Putamen (tissue), 1 donor: ENCODE measurements around the gene CYFIP1.

Experiments
- DNase-seq: peaks from one replicate; pipeline ENCODE4 v3.0.0-alpha.2; 2016; ENCODE audit warnings: low spot score

The CYFIP1 gene

GRCh38 chr15:22949074-22949547 lies 31.1 kb downstream of the CYFIP1 start:
- no peak for DNase-seq

GRCh38 chr15:22948056-22948455 lies 32.1 kb downstream of the CYFIP1 start:
- DNase-seq: no peak

GRCh38 chr15:22947101-22948000 lies 32.8 kb downstream of the CYFIP1 start:
- DNase-seq: no peak

- no peak for DNase-seq
Measured at GRCh38 chr15:22945071-22945470, 35.1 kb downstream of the CYFIP1 start.

GRCh38 chr15:22944651-22945050 lies 35.5 kb downstream of the CYFIP1 start:
- no peak for DNase-seq

- DNase-seq: no peak
Measured at GRCh38 chr15:22942877-22943276, 37.3 kb downstream of the CYFIP1 start.

- no peak for DNase-seq
Measured at GRCh38 chr15:22942306-22942855, 37.8 kb downstream of the CYFIP1 start.

- no peak for DNase-seq
Measured at GRCh38 chr15:22941179-22941578, 39.0 kb downstream of the CYFIP1 start.

- no peak for DNase-seq
Measured at GRCh38 chr15:22939652-22940061, 40.5 kb downstream of the CYFIP1 start.

GRCh38 chr15:22939051-22939450 lies 41.1 kb downstream of the CYFIP1 start:
- no peak for DNase-seq

- DNase-seq: no peak
Measured at GRCh38 chr15:22936577-22937472, 43.3 kb downstream of the CYFIP1 start.

GRCh38 chr15:22933641-22934061 lies 46.5 kb downstream of the CYFIP1 start:
- DNase-seq: no peak

- DNase-seq: no peak
Measured at GRCh38 chr15:22931784-22932536, 48.2 kb downstream of the CYFIP1 start.

- DNase-seq: no peak
Measured at GRCh38 chr15:22930782-22931484, 49.2 kb downstream of the CYFIP1 start.

- no peak for DNase-seq
Measured at GRCh38 chr15:22927761-22928160, 52.4 kb downstream of the CYFIP1 start.

GRCh38 chr15:22925875-22926274 lies 54.3 kb downstream of the CYFIP1 start:
- DNase-seq: no peak

- no peak for DNase-seq
Measured at GRCh38 chr15:22922003-22922402, 58.2 kb downstream of the CYFIP1 start.

- no peak for DNase-seq
Measured at GRCh38 chr15:22919171-22919570, 61.0 kb downstream of the CYFIP1 start.

GRCh38 chr15:22918596-22919140 lies 61.5 kb downstream of the CYFIP1 start:
- DNase-seq: no peak

GRCh38 chr15:22918056-22918455 lies 62.1 kb downstream of the CYFIP1 start:
- no peak for DNase-seq

- no peak for DNase-seq
Measured at GRCh38 chr15:22917556-22917955, 62.6 kb downstream of the CYFIP1 start.
